SK-N-MC (cell line): ENCODE results near the gene ZNF565.

Experiments
- EZH2 ChIP-seq: fragments of 200-600 bp; sonication (generic); IDR thresholded peaks from one replicate; pipeline ENCODE4 v1.6.1; 2017; ENCODE audit warnings: antibody characterized with exemption
- FOXP2 ChIP-seq: optimal IDR thresholded peaks from 2 replicates; pipeline ENCODE3; 2011; ENCODE audit warnings: mild to moderate bottlenecking, moderate library complexity; ENCODE audit not compliant: insufficient read depth; ENCODE audit errors: extremely low read length, control extremely low read depth
- POLR2AphosphoS5 ChIP-seq: IDR thresholded peaks from 2 replicates; pipeline ENCODE4 v1.6.1; 2012; ENCODE audit warnings: mild to moderate bottlenecking, low read depth, low read length, borderline replicate concordance

DNA sequence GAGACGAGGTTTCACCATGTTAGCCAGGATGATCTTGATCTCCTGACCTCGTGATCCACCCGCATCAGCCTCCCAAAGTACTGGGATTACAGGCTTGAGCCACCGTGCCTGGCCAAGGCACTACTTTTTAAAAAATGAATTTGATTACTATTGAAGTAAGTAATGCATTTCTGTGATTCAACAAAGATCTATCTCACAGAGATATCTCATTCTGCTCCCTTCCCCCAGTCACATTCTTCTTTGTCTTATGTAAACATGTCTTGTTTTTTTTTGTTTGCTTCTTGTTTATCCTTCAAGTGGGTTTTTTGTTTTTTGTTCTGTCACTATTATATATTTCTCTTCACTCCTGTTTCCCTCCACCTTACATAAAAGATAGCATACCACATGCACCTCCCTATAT lies 7.0 kb upstream of the ZNF565 start:
- no peak for TF ChIP-seq POLR2AphosphoS5
- no peak for TF ChIP-seq EZH2
- TF ChIP-seq FOXP2 = no peak
